ENCODE results near the gene NKX1-1.
"Not testable (repeated sequence)": the region's sequence is repeated elsewhere in the genome, so short reads cannot be mapped to it uniquely, and the experiment has no call there.

Gene NKX1-1

DNA sequence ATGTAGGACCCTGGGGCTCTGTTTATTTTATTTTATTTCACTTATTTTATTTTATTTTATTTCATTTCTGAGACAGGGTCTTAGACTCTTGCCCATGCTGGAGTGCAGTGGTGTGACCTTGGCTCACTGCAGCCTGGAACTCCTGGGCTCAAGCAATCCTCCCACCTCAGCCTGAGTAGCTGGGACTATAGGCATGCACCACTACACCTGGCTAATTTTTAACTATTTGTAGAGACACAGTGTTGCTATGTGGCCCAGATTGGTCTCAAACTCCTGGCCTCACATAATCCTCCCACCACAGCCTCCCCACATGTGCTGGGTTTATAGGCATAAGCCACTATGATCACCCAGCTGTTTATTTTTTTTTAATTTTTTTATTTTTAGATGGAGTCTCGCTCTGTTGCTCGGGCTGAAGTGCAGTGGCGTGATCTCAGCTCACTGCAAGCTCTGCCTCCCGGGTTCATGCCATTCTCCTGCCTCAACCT, 37.5 kb upstream of the NKX1-1 start:
- H3K4me1 ChIP-seq; DNase-seq (ENCODE audit: low spot score in 2 of 2); H3K27me3 ChIP-seq (ENCODE audit: low read depth); H3K9me3 ChIP-seq; H3K4me3 ChIP-seq; H3K36me3 ChIP-seq (replicated peaks); in situ Hi-C loops (cut with MboI; ENCODE audit: low sequenced_read_pairs): not testable (repeated sequence)

DNA sequence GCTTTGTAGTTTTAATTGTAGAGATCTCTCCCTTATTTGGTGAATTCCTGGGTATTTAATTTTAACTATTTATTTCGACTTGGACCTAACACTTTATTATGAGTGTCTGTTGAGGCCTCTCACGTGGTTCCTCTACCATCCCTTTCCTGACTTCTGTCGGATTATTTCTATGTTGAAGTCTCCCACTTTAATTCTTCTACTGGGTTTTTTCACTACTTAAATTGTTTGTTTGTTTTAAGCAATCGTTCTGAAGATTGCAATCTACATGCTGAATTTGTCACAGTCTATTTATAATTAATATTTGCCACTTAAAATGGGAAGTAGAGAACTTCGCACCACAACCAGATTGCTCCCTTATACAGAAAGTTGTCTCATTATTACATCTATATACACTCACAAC, 20.8 kb upstream of the NKX1-1 start:
- no peaks in the 10 kb centered on the region for H3K9me3 ChIP-seq
- DNase-seq (ENCODE audit: low spot score in 2 of 2): no peak
- no peak overlapping the region for H3K4me3 ChIP-seq
- no peaks in the 10 kb centered on the region for H3K36me3 ChIP-seq (replicated peaks)
- peaks cover 23% of the 10 kb centered on the region for H3K27me3 ChIP-seq (ENCODE audit: low read depth)
- in situ Hi-C loops (cut with MboI; ENCODE audit: low sequenced_read_pairs): no loop called here
- no peaks in the 10 kb centered on the region for H3K4me1 ChIP-seq

DNA sequence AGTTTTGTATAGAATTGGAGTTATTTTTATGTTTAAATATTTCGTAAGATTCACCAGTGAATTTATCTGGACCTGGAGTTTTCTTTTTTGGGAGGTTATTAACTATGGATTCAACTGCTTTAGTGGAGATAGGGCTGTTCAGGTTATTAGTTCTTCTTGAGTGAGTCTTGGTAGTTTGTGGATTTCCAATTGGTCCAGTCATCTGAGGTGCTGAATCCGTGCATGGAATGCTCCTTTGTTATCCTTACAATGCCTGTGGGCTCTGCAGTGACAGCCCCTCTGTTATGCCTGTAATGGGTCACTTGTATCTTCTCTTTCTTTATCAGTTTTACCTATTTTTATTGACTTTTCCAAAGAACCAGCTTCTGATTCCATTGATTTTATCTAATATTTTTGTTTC, 15.4 kb upstream of the NKX1-1 start:
- DNase-seq (ENCODE audit: low spot score in 2 of 2): no peak
- no peaks in the 10 kb centered on the region for H3K4me1 ChIP-seq
- H3K36me3 ChIP-seq (replicated peaks): no peaks in the 10 kb centered on the region
- H3K4me3 ChIP-seq: no peak overlapping the region
- in situ Hi-C loops (cut with MboI; ENCODE audit: low sequenced_read_pairs): no loop called here
- peaks cover 29% of the 10 kb centered on the region for H3K27me3 ChIP-seq (ENCODE audit: low read depth)
- no peaks in the 10 kb centered on the region for H3K9me3 ChIP-seq

DNA sequence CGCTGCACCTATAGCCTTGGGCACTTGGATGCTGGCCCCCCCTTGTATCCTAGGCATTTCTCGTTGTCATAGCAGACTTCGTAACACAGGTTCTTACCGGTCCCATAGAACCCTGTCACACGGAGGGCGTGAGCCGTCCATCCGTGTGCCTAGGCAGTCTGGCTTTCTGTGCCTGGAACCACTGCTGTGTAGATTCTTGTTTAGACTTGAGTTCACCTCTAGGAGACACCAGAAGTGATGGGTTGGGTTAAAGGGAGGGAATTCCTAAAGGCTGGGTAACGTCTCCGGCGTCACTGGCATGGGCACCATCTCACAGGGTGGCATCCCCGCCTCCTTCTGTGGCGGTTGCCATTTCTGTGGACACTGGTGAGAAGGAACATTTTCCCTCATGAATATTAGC, 13.5 kb upstream of the NKX1-1 start:
- in situ Hi-C loops (cut with MboI; ENCODE audit: low sequenced_read_pairs): no loop called here
- Histone ChIP-seq H3K27me3 (ENCODE audit: low read depth) (peaks cover 25% of the 10 kb centered on the region), H3K4me3 (no peak overlapping the region), H3K36me3 (replicated peaks) (no peaks in the 10 kb centered on the region), H3K9me3 (no peaks in the 10 kb centered on the region), H3K4me1 (no peaks in the 10 kb centered on the region)
- no peak for DNase-seq (ENCODE audit: low spot score in 2 of 2)

DNA sequence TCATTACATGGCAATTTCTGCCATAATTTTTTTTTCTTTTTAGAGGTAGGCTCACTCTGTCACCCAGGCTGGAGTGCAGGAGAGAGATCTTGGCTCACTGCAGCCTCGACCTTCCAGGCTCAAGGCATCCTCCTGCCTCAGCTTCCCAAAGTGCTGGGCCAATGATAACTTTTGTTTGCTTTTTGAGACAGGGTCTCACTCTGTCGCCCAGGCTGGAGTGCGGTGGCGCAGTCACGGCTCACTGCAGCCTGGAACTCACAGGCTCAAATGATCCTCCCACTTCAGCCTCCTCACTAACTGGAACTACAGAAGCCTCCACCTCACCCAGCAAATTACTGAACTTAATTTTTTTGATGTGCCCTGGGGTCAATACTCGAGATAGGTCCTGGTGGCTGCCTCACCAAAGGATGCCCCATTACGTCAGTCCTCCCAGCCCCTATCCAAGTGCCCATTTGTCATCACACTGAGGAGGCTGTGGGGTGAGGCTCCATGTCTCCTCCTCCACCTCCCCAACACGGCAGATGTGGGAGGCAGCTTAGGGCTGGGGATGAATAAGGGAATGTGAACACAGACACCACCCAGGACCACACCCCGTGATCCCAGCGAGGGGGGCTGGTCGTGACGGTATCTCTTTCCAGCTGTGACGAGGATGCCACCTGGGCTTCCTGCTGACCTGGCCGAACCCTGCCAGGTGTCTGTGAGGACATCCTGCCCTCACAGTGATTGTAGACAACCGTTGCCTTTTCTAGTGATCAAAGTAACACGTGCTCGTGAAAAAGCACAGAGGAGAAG, 12.4 kb upstream of the NKX1-1 start:
- no peaks in the 10 kb centered on the region for H3K36me3 ChIP-seq (replicated peaks)
- in situ Hi-C loops (cut with MboI; ENCODE audit: low sequenced_read_pairs): no loop called here
- DNase-seq (ENCODE audit: low spot score in 2 of 2): no peak
- H3K4me1 ChIP-seq: no peaks in the 10 kb centered on the region
- no peaks in the 10 kb centered on the region for H3K9me3 ChIP-seq
- no peak overlapping the region for H3K4me3 ChIP-seq
- peaks cover 21% of the 10 kb centered on the region for H3K27me3 ChIP-seq (ENCODE audit: low read depth)

DNA sequence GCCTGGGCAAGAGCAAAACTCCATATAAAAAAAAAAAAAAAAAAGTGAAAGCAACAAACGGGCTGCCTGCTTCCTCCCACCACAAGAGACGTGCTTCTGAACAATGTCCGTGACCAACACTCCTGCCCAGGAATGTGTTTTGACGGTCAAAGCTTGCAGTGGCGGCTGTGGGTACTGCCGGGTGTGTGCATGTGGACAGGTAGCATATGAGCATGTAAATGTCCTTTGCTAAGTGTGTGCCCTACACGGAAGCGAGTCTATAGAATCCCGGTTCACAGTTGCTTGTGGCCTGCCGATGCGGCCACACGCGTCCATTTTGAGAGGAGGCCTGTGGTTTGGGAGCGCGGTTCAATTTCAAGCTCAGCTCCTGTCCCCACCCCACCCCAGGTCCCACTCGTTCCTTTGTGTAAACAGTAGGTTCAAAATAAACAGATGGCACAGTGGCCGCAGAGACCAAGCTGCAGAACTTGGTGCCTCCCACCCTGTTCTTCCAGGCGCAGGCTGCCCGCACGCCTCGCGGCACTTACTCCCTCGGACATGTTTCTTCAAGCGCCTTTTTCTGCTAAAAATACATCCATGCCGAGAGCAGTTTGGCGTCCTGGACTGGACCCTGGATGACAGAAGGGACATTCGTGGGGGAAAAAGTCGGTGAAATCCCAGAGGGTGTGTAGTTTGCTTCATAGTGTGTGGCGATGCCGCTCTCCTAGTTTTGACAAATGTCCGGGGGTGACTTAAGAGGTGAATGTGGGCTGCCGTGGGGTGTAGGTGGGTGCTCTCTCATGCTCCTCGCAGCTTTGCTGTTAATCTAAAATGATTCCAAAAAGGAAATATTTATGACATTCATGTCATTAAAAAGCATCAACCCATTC, 11.5 kb upstream of the NKX1-1 start:
- in situ Hi-C loops (cut with MboI; ENCODE audit: low sequenced_read_pairs): no loop called here
- peak in 1 of 2 experiments; percentile 8 for DNase-seq (ENCODE audit: low spot score in 2 of 2)
- H3K27me3 ChIP-seq (ENCODE audit: low read depth): peaks cover 15% of the 10 kb centered on the region
- H3K4me1 ChIP-seq: no peaks in the 10 kb centered on the region
- no peaks in the 10 kb centered on the region for H3K36me3 ChIP-seq (replicated peaks)
- no peak overlapping the region for H3K4me3 ChIP-seq
- no peaks in the 10 kb centered on the region for H3K9me3 ChIP-seq

DNA sequence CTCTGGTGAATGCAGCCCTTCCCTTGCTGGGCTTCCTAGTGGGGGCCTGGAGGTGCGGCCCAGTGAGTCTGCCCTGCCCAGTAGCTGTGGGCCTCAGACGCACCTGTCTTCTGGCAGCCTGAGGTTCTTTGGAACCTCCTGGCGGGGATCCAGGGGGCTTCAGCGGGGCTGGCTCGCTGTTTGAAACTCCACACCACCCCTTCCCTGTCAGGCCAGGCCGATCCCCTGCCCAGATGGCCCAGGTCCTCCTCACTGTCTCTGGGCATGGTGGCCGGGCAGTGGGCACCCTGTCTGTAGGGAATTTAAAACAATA, 10.7 kb upstream of the NKX1-1 start:
- in situ Hi-C loops (cut with MboI; ENCODE audit: low sequenced_read_pairs): no loop called here
- Histone ChIP-seq H3K36me3 (replicated peaks) (no peaks in the 10 kb centered on the region), H3K27me3 (ENCODE audit: low read depth) (peaks cover 12% of the 10 kb centered on the region), H3K9me3 (no peaks in the 10 kb centered on the region), H3K4me3 (no peak overlapping the region), H3K4me1 (no peaks in the 10 kb centered on the region)
- DNase-seq (ENCODE audit: low spot score in 2 of 2): no peak

DNA sequence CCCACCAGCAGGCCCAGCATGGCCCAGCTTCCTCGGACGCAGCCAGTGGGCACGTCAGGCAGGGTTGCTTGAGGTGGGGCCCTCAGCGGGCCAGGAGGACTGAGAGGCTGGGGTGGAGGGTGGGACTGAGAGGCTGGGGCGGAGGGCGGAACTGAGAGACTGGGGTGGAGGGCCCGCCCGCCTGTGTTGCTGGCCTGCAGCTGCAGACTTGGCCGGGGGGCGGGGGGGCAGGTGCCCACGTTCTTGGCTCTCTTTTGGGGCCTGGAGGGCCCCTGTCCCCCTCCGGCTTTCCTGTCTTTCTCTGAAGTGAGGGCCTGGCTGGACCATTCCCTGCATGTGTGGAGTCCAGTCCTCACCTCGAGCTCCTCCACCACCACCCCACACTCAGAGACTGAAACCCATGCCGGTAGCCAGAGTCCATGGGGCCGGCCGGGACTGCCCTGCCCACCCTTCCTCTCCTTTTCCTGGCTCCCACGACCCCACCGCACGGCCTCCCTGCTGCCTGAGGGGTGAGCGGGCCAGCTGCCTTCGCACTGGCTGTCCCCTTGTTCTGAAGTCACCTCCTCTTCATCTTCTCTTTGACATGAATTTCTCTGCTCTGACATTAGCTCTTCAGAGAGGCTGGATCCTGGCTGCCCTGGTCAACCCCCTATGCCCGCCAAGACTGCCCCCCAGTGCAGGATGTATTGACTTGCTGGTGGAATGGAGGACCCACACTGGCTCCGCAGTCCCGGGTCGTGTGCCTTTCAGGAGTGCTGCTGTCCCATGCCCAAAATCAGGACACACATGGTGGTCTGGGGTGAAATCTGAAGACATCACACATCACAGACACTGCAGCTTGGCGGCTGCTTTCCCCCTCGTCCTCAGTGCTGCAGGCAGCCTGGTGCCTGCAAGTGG, 10.1 kb upstream of the NKX1-1 start:
- Histone ChIP-seq H3K9me3 (no peaks in the 10 kb centered on the region), H3K4me3 (no peak overlapping the region), H3K27me3 (ENCODE audit: low read depth) (peaks cover 12% of the 10 kb centered on the region), H3K36me3 (replicated peaks) (no peaks in the 10 kb centered on the region), H3K4me1 (no peaks in the 10 kb centered on the region)
- DNase-seq (ENCODE audit: low spot score in 2 of 2): no peak
- in situ Hi-C loops (cut with MboI; ENCODE audit: low sequenced_read_pairs): no loop called here

DNA sequence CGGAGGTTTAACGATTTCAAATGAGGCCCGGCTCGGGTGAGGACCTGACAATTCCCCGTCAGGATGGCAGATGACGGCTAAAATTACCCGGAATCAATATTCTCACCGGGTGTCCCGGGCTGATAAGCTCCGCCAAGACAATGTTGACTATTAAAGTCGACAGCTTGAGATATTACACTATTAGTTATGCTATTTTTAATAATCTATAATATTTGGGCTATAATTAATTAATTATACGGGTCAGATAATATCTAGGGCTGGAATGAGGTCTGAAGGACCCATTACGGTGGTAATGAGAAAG, 9.4 kb upstream of the NKX1-1 start:
- no peaks in the 10 kb centered on the region for H3K4me1 ChIP-seq
- no peaks in the 10 kb centered on the region for H3K9me3 ChIP-seq
- H3K27me3 ChIP-seq (ENCODE audit: low read depth): peaks cover 8% of the 10 kb centered on the region
- H3K36me3 ChIP-seq (replicated peaks): no peaks in the 10 kb centered on the region
- H3K4me3 ChIP-seq: no peak overlapping the region
- DNase-seq (ENCODE audit: low spot score in 2 of 2): no peak
- in situ Hi-C loops (cut with MboI; ENCODE audit: low sequenced_read_pairs): no loop called here

DNA sequence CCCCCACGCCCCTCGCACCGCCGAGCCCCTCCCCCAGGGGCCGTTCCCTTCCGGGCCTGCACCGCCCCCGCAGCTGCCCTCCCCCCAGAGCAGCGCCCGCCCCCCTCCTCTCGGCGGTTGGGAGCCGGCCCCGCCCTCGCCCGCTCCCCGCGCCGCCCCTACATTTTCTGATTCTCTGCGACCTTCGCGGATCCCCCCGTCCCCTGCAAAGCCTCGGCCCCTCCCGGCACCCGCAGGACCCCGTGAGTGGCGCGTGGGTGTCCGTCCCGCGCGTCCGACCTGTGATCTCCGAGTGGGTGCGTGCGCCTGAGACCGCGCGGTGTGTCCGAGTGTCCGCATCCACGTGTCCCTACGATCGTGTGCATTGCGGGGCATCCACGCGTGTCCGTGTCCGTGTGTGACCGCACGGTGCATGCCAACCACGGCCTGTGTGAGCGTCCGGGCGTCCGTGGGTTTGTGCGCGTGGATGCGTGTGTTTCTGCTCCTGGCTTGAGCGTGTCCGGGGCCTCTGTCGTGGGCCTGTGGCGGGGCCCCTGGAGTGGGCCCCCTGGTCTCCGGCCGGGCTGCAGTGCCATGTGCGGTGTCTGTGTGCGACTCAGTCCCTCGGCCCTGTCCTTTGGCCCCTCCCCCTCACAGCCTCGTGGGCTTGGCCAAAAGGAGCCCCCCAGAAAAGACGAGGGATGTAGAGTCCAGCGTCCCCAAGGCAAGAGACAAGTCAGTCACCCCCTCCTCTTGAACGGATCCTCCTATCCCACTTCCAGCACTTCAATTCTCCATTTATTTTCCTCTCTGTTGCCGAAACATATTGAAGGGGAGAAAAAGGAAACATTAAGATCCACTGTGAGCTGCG, 8.8 kb upstream of the NKX1-1 start:
- in situ Hi-C loops (cut with MboI; ENCODE audit: low sequenced_read_pairs): no loop called here
- peaks cover 6% of the 10 kb centered on the region; the same call in 1 of the 2 replicates for H3K27me3 ChIP-seq (ENCODE audit: low read depth)
- H3K4me3 ChIP-seq: no peak overlapping the region
- H3K36me3 ChIP-seq (replicated peaks): no peaks in the 10 kb centered on the region
- no peaks in the 10 kb centered on the region for H3K4me1 ChIP-seq
- H3K9me3 ChIP-seq: no peaks in the 10 kb centered on the region
- no peak for DNase-seq (ENCODE audit: low spot score in 2 of 2)

DNA sequence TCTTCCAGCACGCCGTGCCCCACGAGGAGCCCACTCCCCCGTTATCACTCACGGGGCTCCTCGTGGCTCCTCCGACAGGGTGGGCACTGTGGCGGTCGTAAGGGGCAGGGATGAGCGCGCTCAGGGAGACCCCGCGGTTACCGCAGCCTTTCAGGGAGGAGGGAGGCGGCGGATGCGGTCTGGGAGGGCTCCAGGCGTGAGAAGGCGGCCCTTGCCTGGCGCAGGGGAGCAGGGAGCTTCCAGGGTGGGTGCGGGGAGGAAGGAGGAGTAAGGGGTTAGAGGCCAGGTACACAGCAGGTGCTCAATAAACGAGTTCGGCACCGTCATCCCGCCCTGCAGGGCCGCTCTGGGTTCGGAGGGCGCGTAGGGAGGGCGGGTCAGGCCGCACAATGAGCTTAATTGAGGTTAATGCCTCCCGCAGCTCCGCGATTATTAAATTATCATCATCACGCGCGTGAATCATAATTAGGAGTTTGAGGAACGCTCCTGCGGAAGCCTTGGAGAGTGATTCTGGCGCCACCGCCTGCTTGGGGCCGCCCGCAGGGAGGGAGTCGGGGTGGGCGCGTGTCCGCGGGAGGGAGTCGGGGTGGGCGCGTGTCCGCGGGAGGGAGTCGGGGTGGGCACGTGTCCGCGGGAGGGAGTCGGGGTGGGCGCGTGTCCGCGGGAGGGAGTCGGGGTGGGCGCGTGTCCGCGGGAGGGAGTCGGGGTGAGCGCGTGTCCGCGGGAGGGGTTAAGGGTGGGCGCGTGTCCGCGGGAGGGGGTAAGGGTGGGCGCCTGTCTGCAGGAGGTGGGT, 7.6 kb upstream of the NKX1-1 start:
- in situ Hi-C loops (cut with MboI; ENCODE audit: low sequenced_read_pairs): no loop called here
- no peak overlapping the region for H3K4me3 ChIP-seq
- H3K27me3 ChIP-seq (ENCODE audit: low read depth): peaks cover 5% of the 10 kb centered on the region
- H3K36me3 ChIP-seq (replicated peaks): no peaks in the 10 kb centered on the region
- no peaks in the 10 kb centered on the region for H3K9me3 ChIP-seq
- H3K4me1 ChIP-seq: no peaks in the 10 kb centered on the region
- DNase-seq (ENCODE audit: low spot score in 2 of 2): no peak

DNA sequence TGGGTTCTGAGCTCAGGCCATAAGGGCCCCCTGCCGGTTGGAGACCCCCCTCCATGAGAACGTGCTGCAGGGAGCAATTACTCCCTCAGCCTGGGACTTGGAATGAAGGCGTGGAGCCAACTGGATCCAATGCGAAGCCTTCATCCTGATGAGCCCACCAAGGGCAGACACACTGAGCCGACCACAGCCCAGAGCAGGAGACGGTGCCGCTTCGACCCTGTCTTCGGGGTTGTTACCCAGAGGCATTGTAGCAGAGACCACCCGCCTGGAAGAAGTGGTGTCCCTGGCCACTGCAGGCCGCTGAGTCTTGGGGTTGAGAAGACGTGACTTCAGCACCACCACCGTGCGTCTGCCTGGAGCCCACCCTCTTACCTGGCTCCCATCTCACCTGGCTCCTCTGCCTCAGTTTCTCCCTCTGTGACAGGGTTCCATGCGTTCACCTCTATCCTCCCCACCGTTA, 7.0 kb upstream of the NKX1-1 start:
- Histone ChIP-seq H3K9me3 (no peaks in the 10 kb centered on the region), H3K36me3 (replicated peaks) (no peaks in the 10 kb centered on the region), H3K4me1 (no peaks in the 10 kb centered on the region), H3K27me3 (ENCODE audit: low read depth) (peaks cover 6% of the 10 kb centered on the region), H3K4me3 (no peak overlapping the region)
- no peak for DNase-seq (ENCODE audit: low spot score in 2 of 2)
- in situ Hi-C loops (cut with MboI; ENCODE audit: low sequenced_read_pairs): no loop called here
